GM12878 (cell line): ENCODE results near the gene ZSWIM6. TPM values are rescaled to one million over a fixed set of nuclear protein-coding genes. Genes with fewer than 3 reads are reported as not detected.

ENCODE experiments used
- ATAC-seq: fragments of 200-7000 bp; cut with Tn5 transposase; 3 replicates; pipeline ENCODE4 v1.9.1; 2020; ENCODE audit warnings: mild to moderate bottlenecking, moderate library complexity
- BruUV-seq: library from RNA; stranded (reverse); fragments of 400-500 nt; replicated peaks from 2 replicates; lab custom pipeline; 2021; lab: Mats Ljungman, UMichigan
- CTCF ChIA-PET: fragments of 300-600 bp; sonication (Branson Sonifier 250); formaldehyde crosslinking; extraction: SDS; loops from one replicate; lab custom pipeline; 2021; ENCODE audit warnings: inconsistent platforms; lab: Yijun Ruan, JAX
- POLR2A ChIA-PET: fragments of 350-600 bp; formaldehyde crosslinking; extraction: SDS; loops from one replicate; lab custom pipeline; 2021; ENCODE audit warnings: inconsistent platforms; lab: Charles Lee
- RAD21 ChIA-PET: fragments of 300-600 bp; sonication (Branson Sonifier 250); formaldehyde crosslinking; loops from one replicate; lab custom pipeline; 2023; ENCODE audit warnings: antibody characterized with exemption; ENCODE audit not compliant: unreplicated experiment; lab: Charles Lee
- SMC1A ChIA-PET: fragments of 300-600 bp; sonication (Branson Sonifier 250); formaldehyde crosslinking; loops from one replicate; lab custom pipeline; 2023; ENCODE audit not compliant: unreplicated experiment, uncharacterized antibody; lab: Charles Lee
- DNase-seq: peaks from one replicate; pipeline ENCODE4 v3.0.0-alpha.2; 2011; ENCODE audit warnings: low read depth, low spot score
- FAIRE-seq: peaks from 3 replicates; lab custom pipeline; 2011; peaks lifted over from hg19 to GRCh38; lab: Jason Lieb, UNC
- H2AFZ ChIP-seq: 2 replicates; pipeline ENCODE4 v1.6.0; 2011; ENCODE audit warnings: low read depth, low read length, control low read depth; ENCODE audit not compliant: control insufficient read depth
- H3K27ac ChIP-seq: 2 replicates; pipeline ENCODE4 v1.5.1; 2011; ENCODE audit warnings: control low read depth; ENCODE audit not compliant: control insufficient read depth, insufficient read depth
- H3K27me3 ChIP-seq, 2 experiments: replicated peaks in 1 of 2; 2 replicates each; pipeline versions ENCODE4 v1.6.0 to v1.6.1; 2011; ENCODE audit warnings: low read length in 1 of 2; ENCODE audit not compliant: control insufficient read depth in 2 of 2, insufficient read depth in 2 of 2
- H3K36me3 ChIP-seq, 2 experiments: 2 replicates each; pipeline ENCODE4 v1.5.1; 2011; ENCODE audit warnings: low read length in 1 of 2; ENCODE audit not compliant: control insufficient read depth in 2 of 2, insufficient read depth in 2 of 2
- H3K4me1 ChIP-seq: 2 replicates; pipeline ENCODE4 v1.6.1; 2011; ENCODE audit warnings: mild to moderate bottlenecking, low read length, moderate library complexity, mixed read lengths; ENCODE audit not compliant: control insufficient read depth, insufficient read depth
- H3K4me2 ChIP-seq: 2 replicates; pipeline ENCODE4 v1.6.0; 2011; ENCODE audit warnings: control low read depth; ENCODE audit not compliant: control insufficient read depth, insufficient read depth
- H3K4me3 ChIP-seq: fragments of 200-600 bp; sonication (generic); 2 replicates; pipeline ENCODE4 v1.5.1; 2016
- H3K79me2 ChIP-seq: 2 replicates; pipeline ENCODE4 v1.6.0; 2011; ENCODE audit warnings: low read length; ENCODE audit not compliant: control insufficient read depth, insufficient read depth
- H3K9ac ChIP-seq: 2 replicates; pipeline ENCODE4 v1.8.0; 2011; ENCODE audit warnings: low read length, control low read depth, mixed read lengths; ENCODE audit not compliant: control insufficient read depth, insufficient read depth
- H3K9me3 ChIP-seq: replicated peaks from 3 replicates; pipeline ENCODE4 v1.5.1; 2011; ENCODE audit warnings: mild to moderate bottlenecking, low read length; ENCODE audit not compliant: control insufficient read depth, insufficient read depth
- H4K20me1 ChIP-seq: 2 replicates; pipeline ENCODE4 v1.6.0; 2011; ENCODE audit not compliant: control insufficient read depth, insufficient read depth
- CREB1 ChIP-seq: IDR thresholded peaks from 2 replicates; pipeline ENCODE4 v1.6.1; 2012; ENCODE audit warnings: low read depth, mild to moderate bottlenecking, inconsistent platforms
- EP300 ChIP-seq, 2 experiments: fragments of 150-350 bp in 1 of 2; IDR thresholded peaks; 2 replicates each; pipeline ENCODE4 v1.6.1; 2011 to 2012; ENCODE audit warnings: low read depth in 2 of 2, low read length in 2 of 2, borderline replicate concordance in 1 of 2, improper control_type of control experiment in 1 of 2, inconsistent platforms in 1 of 2; ENCODE audit not compliant: control insufficient read depth in 1 of 2
- EZH2 ChIP-seq: IDR thresholded peaks from 2 replicates; pipeline ENCODE4 v1.6.1; 2012; ENCODE audit warnings: low read depth, mild to moderate bottlenecking, control low read depth, inconsistent platforms, low read length, borderline replicate concordance; ENCODE audit not compliant: control insufficient read depth
- GABPA ChIP-seq: IDR thresholded peaks from 2 replicates; pipeline ENCODE4 v1.6.1; 2014; ENCODE audit warnings: antibody characterized with exemption, low read depth, mild to moderate bottlenecking, inconsistent platforms
- HDAC6 ChIP-seq: fragments of 200-600 bp; sonication (generic); IDR thresholded peaks from one replicate; pipeline ENCODE4 v1.8.0; 2017; ENCODE audit warnings: antibody characterized with exemption; ENCODE audit not compliant: unreplicated experiment
- KDM1A ChIP-seq: fragments of 200-600 bp; sonication (generic); IDR thresholded peaks from 2 replicates; pipeline ENCODE4 v1.6.1; 2016; ENCODE audit warnings: borderline replicate concordance
- MEF2A ChIP-seq: IDR thresholded peaks from 2 replicates; pipeline ENCODE4 v1.6.1; 2011; ENCODE audit warnings: low read depth, mild to moderate bottlenecking, low read length, moderate library complexity; ENCODE audit not compliant: insufficient read depth
- SREBF1 ChIP-seq: IDR thresholded peaks from 2 replicates; pipeline ENCODE4 v1.6.1; 2012; ENCODE audit warnings: mild to moderate bottlenecking, low read length
- TAF1 ChIP-seq: IDR thresholded peaks from 2 replicates; pipeline ENCODE4 v1.6.1; 2011; ENCODE audit warnings: mild to moderate bottlenecking, low read depth, low read length, borderline replicate concordance
- TARDBP ChIP-seq: IDR thresholded peaks from 2 replicates; pipeline ENCODE4 v1.6.1; 2016; ENCODE audit warnings: borderline replicate concordance
- TCF3 ChIP-seq: IDR thresholded peaks from 2 replicates; pipeline ENCODE4 v1.6.1; 2012; ENCODE audit warnings: low read depth, mild to moderate bottlenecking, low read length, borderline replicate concordance; ENCODE audit not compliant: insufficient read depth
- USF1 ChIP-seq: IDR thresholded peaks from 2 replicates; pipeline ENCODE4 v1.6.1; 2011; ENCODE audit warnings: borderline replicate concordance, low read depth, mild to moderate bottlenecking, moderate library complexity, mixed read lengths, low read length; ENCODE audit not compliant: insufficient read depth; ENCODE audit errors: extremely low read length
- ZBTB40 ChIP-seq: fragments of 450-650 bp; IDR thresholded peaks from 2 replicates; pipeline ENCODE4 v1.6.1; 2016; ENCODE audit warnings: mild to moderate bottlenecking, moderate library complexity, borderline replicate concordance
- ZNF217 ChIP-seq: fragments of 450-650 bp; IDR thresholded peaks from 2 replicates; pipeline ENCODE4 v1.6.1; 2017; ENCODE audit warnings: antibody characterized with exemption, mild to moderate bottlenecking
- ZZZ3 ChIP-seq: IDR thresholded peaks from 2 replicates; pipeline ENCODE4 v1.6.1; 2011; ENCODE audit warnings: low read depth; ENCODE audit not compliant: control insufficient read depth, insufficient read length
- WGBS: methylation state at CpG from one replicate; pipeline ENCODE4 v1.1.6; 2016; ENCODE audit warnings: low lambda C conversion rate; ENCODE audit not compliant: insufficient replicate concordance, insufficient coverage; ENCODE audit errors: missing lambda C conversion rate; 5-methylcytosine and 5-hydroxymethylcytosine counted together
- in situ Hi-C: fragments of 300-500 bp; cut with MboI; formaldehyde crosslinking; loops from 9 replicates; pipeline ENCODE4 v1.14.3; 2018; ENCODE audit warnings: mixed read lengths
- intact Hi-C: fragments of 100-400 bp; cut with micrococcal nuclease; formaldehyde crosslinking; loops from one replicate; pipeline ENCODE4 v1.14.2; 2022; ENCODE audit not compliant: unreplicated experiment
- polyA plus RNA-seq, 11 experiments: library from polyadenylated mRNA; depleted of rRNA in 4 of 11; unstranded in 6 of 11; stranded (reverse) in 5 of 11; fragments of >200 nt; fragmentation: Nextera tagmentation in 4 of 11; fragmentation: Illumina TruSeq in 1 of 11; extraction: Ambion mirVana in 4 of 11; extraction: Trizol in 1 of 11; gene quantifications; 1 replicate in 1 of 11; 2 replicates in 10 of 11; pipeline versions ENCODE4 v1.2.1 to v1.2.3, GENCODE V29; 2011 to 2016; ENCODE audit warnings: inconsistent platforms in 2 of 11, missing spikeins in 2 of 11, low read depth in 1 of 11
- total RNA-seq, 4 experiments: library from RNA; depleted of rRNA in 3 of 4; stranded (reverse); fragments of >200 nt in 3 of 4; fragmentation: Illumina TruSeq in 1 of 4; extraction: Trizol in 1 of 4; gene quantifications; 2 replicates each; pipeline versions ENCODE4 v1.2.1 to v1.2.3, GENCODE V29; 2013 to 2021
- TF ChIP-seq, protein P1 (sequence below): fragments of 450-650 bp; IDR thresholded peaks from 2 replicates; pipeline ENCODE4 v1.6.1; 2018; ENCODE audit warnings: mild to moderate bottlenecking, low read depth, moderate library complexity; ENCODE audit not compliant: partially characterized antibody

ZSWIM6 gene
- total and polyA plus RNA-seq, 10 of the 15 experiments (the other 5 are each of a cell fraction or from before 2014, with no cell fraction given) = 0.53 to 6.2 (median 3.4) TPM

GRCh38 chr5:61419106-61419505 lies 87.0 kb downstream of the ZSWIM6 start (continued):
- TF ChIP-seq ZBTB40 (no peak), USF1 (no peak), GABPA (no peak), CREB1 (no peak), EP300 (IDR thresholded peaks at IDR 0.05; ENCODE audit: borderline replicate concordance in 1 of 2, control insufficient read depth in 1 of 2, low read depth in 2 of 2, low read length in 2 of 2) (no peak)

DNA sequence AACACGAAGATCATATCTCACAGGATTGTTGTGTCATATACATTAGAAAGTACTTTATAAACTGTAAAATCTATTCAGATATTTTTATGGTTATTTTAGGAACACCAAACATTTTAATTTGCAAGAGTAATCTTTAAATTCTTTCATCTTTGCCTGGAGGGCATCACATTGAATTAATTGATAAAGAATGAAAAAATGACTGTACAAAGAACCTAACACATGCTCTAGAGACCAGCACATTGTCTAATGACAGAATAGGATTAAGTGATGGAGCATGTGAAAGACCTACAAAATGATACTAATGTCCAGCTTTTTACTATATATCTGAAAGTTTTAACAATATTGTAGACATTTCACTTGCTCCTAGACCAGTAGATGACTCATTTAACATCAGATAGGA lies 88.0 kb downstream of the ZSWIM6 start:
- Histone ChIP-seq H3K4me1 (no peaks in the 10 kb centered on the region), H3K27ac (no peak overlapping the region), H3K9ac (no peak overlapping the region), H3K4me3 (no peak overlapping the region), H3K36me3 (no peaks in the 10 kb centered on the region), H3K79me2 (no peaks in the 10 kb centered on the region), H4K20me1 (no peaks in the 10 kb centered on the region), H3K4me2 (no peak overlapping the region), H2AFZ (no peak overlapping the region), H3K9me3 (no peaks in the 10 kb centered on the region), H3K27me3 (no peaks in the 10 kb centered on the region)
- in situ Hi-C loops (no loop called here), intact Hi-C loops (no loop called here)
- BruUV-seq = no TSS peak
- ATAC-seq (no peak), DNase-seq (no peak), FAIRE-seq (no peak)
- TF ChIP-seq EZH2 (no peak), HDAC6 (no peak), TAF1 (no peak), KDM1A (no peak), SREBF1 (no peak), TARDBP (no peak), ZZZ3 (no peak), MEF2A (no peak), ZNF217 (no peak), TCF3 (no peak)
- TF ChIP-seq, protein P1, sequence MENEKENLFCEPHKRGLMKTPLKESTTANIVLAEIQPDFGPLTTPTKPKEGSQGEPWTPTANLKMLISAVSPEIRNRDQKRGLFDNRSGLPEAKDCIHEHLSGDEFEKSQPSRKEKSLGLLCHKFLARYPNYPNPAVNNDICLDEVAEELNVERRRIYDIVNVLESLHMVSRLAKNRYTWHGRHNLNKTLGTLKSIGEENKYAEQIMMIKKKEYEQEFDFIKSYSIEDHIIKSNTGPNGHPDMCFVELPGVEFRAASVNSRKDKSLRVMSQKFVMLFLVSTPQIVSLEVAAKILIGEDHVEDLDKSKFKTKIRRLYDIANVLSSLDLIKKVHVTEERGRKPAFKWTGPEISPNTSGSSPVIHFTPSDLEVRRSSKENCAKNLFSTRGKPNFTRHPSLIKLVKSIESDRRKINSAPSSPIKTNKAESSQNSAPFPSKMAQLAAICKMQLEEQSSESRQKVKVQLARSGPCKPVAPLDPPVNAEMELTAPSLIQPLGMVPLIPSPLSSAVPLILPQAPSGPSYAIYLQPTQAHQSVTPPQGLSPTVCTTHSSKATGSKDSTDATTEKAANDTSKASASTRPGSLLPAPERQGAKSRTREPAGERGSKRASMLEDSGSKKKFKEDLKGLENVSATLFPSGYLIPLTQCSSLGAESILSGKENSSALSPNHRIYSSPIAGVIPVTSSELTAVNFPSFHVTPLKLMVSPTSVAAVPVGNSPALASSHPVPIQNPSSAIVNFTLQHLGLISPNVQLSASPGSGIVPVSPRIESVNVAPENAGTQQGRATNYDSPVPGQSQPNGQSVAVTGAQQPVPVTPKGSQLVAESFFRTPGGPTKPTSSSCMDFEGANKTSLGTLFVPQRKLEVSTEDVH = no peak
- ChIA-PET SMC1A (no interaction called here), RAD21 (no interaction called here), CTCF (no interaction called here), POLR2A (no interaction called here)
- 14% methylated on average over 1 of the region's 1 CpG for WGBS
